Glutamatergic neuron (in vitro differentiated cells): ENCODE data around the gene RFX1. TPM values are rescaled to one million over a fixed set of nuclear protein-coding genes. Genes with fewer than 3 reads are reported as not detected.

ENCODE experiments used
- DNase-seq: peaks from one replicate; pipeline ENCODE4 v3.0.0; 2022
- H3K27ac Mint-ChIP-seq: one replicate; pipeline ENCODE4 v1.8.0; 2020; ENCODE audit warnings: mild to moderate bottlenecking, mixed read lengths, inconsistent platforms; ENCODE audit not compliant: unreplicated experiment
- H3K27me3 Mint-ChIP-seq: one replicate; pipeline ENCODE4 v1.8.0; 2020; ENCODE audit warnings: mild to moderate bottlenecking, moderate library complexity, mixed read lengths, inconsistent platforms; ENCODE audit not compliant: unreplicated experiment
- H3K36me3 Mint-ChIP-seq: one replicate; pipeline ENCODE4 v1.8.0; 2020; ENCODE audit warnings: mild to moderate bottlenecking, mixed read lengths, inconsistent platforms; ENCODE audit not compliant: unreplicated experiment
- H3K4me1 Mint-ChIP-seq: one replicate; pipeline ENCODE4 v1.8.0; 2020; ENCODE audit warnings: mild to moderate bottlenecking, low read depth, mixed read lengths, inconsistent platforms; ENCODE audit not compliant: unreplicated experiment
- H3K4me3 Mint-ChIP-seq: one replicate; pipeline ENCODE4 v1.8.0; 2020; ENCODE audit warnings: mild to moderate bottlenecking, mixed read lengths, inconsistent platforms; ENCODE audit not compliant: unreplicated experiment
- H3K9me3 Mint-ChIP-seq: one replicate; pipeline ENCODE4 v1.8.0; 2020; ENCODE audit warnings: mild to moderate bottlenecking, moderate library complexity, mixed read lengths, inconsistent platforms; ENCODE audit not compliant: unreplicated experiment
- CTCF ChIP-seq: fragments of 200-600 bp; sonication (generic); IDR thresholded peaks from one replicate; pipeline ENCODE4 v1.5.0; 2021; ENCODE audit not compliant: partially characterized antibody, unreplicated experiment
- total RNA-seq: library from RNA; stranded (reverse); fragmentation: NEBNext Ultra II Directional; extraction: Animal tissue kit (Norgen Biotek cat#: 25700); gene quantifications from one replicate; pipeline ENCODE4 v1.2.1, GENCODE V29; 2021; ENCODE audit not compliant: unreplicated experiment

RFX1 gene
- total RNA-seq, 1 donor from 2014 or later, result 9.4 TPM

GRCh38 chr19:13932911-13933393 lies 73.2 kb downstream of the RFX1 start:
- H3K9me3 Mint-ChIP-seq, result peaks cover 5% of the 10 kb centered on the region
- H3K27me3 Mint-ChIP-seq, result peaks cover 6% of the 10 kb centered on the region
- H3K36me3 Mint-ChIP-seq, result no peaks in the 10 kb centered on the region
- H3K4me1 Mint-ChIP-seq, result peaks cover 9% of the 10 kb centered on the region
- no peak overlapping the region for H3K4me3 Mint-ChIP-seq
- TF ChIP-seq CTCF, result no peak
- no peak for DNase-seq
- H3K27ac Mint-ChIP-seq, result no peak overlapping the region

GRCh38 chr19:13932149-13932637 lies 73.9 kb downstream of the RFX1 start:
- Mint-ChIP-seq H3K27me3 (peaks cover 6% of the 10 kb centered on the region), H3K4me3 (no peak overlapping the region), H3K27ac (no peak overlapping the region), H3K4me1 (peaks cover 7% of the 10 kb centered on the region), H3K9me3 (peaks cover 5% of the 10 kb centered on the region), H3K36me3 (no peaks in the 10 kb centered on the region)
- DNase-seq, result no peak
- TF ChIP-seq CTCF, result no peak

GRCh38 chr19:13931391-13932148 lies 74.5 kb downstream of the RFX1 start:
- peaks cover 9% of the 10 kb centered on the region for H3K27me3 Mint-ChIP-seq
- no peak overlapping the region for H3K27ac Mint-ChIP-seq
- peaks cover 7% of the 10 kb centered on the region for H3K4me1 Mint-ChIP-seq

GRCh38 chr19:13930402-13930801 lies 75.7 kb downstream of the RFX1 start:
- peaks cover 3% of the 10 kb centered on the region for H3K4me1 Mint-ChIP-seq
- H3K9me3 Mint-ChIP-seq, result peaks cover 7% of the 10 kb centered on the region
- no peak for DNase-seq
- TF ChIP-seq CTCF, result no peak
- H3K27me3 Mint-ChIP-seq, result peaks cover 9% of the 10 kb centered on the region
- H3K36me3 Mint-ChIP-seq, result no peaks in the 10 kb centered on the region
- no peak overlapping the region for H3K27ac Mint-ChIP-seq
- H3K4me3 Mint-ChIP-seq, result no peak overlapping the region

More at GRCh38 chr19:13931391-13932148, 74.5 kb downstream of the RFX1 start:
- no peak for TF ChIP-seq CTCF
- H3K4me3 Mint-ChIP-seq, result no peak overlapping the region
- DNase-seq, result no peak
- H3K36me3 Mint-ChIP-seq, result no peaks in the 10 kb centered on the region
- peaks cover 7% of the 10 kb centered on the region for H3K9me3 Mint-ChIP-seq

GRCh38 chr19:13929956-13930355 lies 76.2 kb downstream of the RFX1 start:
- Mint-ChIP-seq H3K4me1 (peaks cover 3% of the 10 kb centered on the region), H3K27ac (no peak overlapping the region), H3K36me3 (no peaks in the 10 kb centered on the region), H3K4me3 (no peak overlapping the region), H3K9me3 (peaks cover 6% of the 10 kb centered on the region), H3K27me3 (peaks cover 9% of the 10 kb centered on the region)
- DNase-seq, result no peak
- TF ChIP-seq CTCF, result no peak
